ENCODE results near the gene LDB2.
"Not testable (repeated sequence)": the region's sequence is repeated elsewhere in the genome, so short reads cannot be mapped to it uniquely, and the experiment has no call there.

LDB2 gene

GRCh38 chr4:16572161-16572560 is 326.3 kb downstream of the LDB2 start:
- no peaks in the 10 kb centered on the region for H3K27me3 ChIP-seq (replicated peaks; ENCODE audit: control insufficient read depth, insufficient read depth, low read length)
- no peaks in the 10 kb centered on the region for H3K9me3 ChIP-seq (ENCODE audit: control insufficient read depth, low read length)
- no peak overlapping the region for H3K4me3 ChIP-seq (ENCODE audit: low read length)
- H3K36me3 ChIP-seq (ENCODE audit: control insufficient read depth, insufficient read depth, low read length, severe bottlenecking): no peaks in the 10 kb centered on the region
- H3K4me1 ChIP-seq (ENCODE audit: control insufficient read depth, insufficient read depth, low read length): peaks cover 18% of the 10 kb centered on the region
- DNase-seq (ENCODE audit: low read depth): no peak
- H3K9ac ChIP-seq (ENCODE audit: low read length): no peak overlapping the region

- Histone ChIP-seq H3K36me3 (ENCODE audit: control insufficient read depth, insufficient read depth, low read length, severe bottlenecking) (no peaks in the 10 kb centered on the region), H3K9me3 (ENCODE audit: control insufficient read depth, low read length) (no peaks in the 10 kb centered on the region), H3K4me1 (ENCODE audit: control insufficient read depth, insufficient read depth, low read length) (peaks cover 18% of the 10 kb centered on the region), H3K9ac (ENCODE audit: low read length) (no peak overlapping the region), H3K4me3 (ENCODE audit: low read length) (no peak overlapping the region), H3K27me3 (replicated peaks; ENCODE audit: control insufficient read depth, insufficient read depth, low read length) (no peaks in the 10 kb centered on the region)
- no peak for DNase-seq (ENCODE audit: low read depth)
These were observed 328.7 kb downstream of the LDB2 start for GRCh38 chr4:16569790-16570189.

- not testable (repeated sequence) for H3K4me1 ChIP-seq (ENCODE audit: control insufficient read depth, insufficient read depth, low read length)
These were observed 341.1 kb downstream of the LDB2 start for GRCh38 chr4:16557316-16557715.

GRCh38 chr4:16555156-16555555 is 343.3 kb downstream of the LDB2 start:
- H3K36me3 ChIP-seq (ENCODE audit: control insufficient read depth, insufficient read depth, low read length, severe bottlenecking): no peaks in the 10 kb centered on the region
- H3K9me3 ChIP-seq (ENCODE audit: control insufficient read depth, low read length): no peaks in the 10 kb centered on the region

More at GRCh38 chr4:16557316-16557715, 341.1 kb downstream of the LDB2 start:
- not testable (repeated sequence) for H3K36me3 ChIP-seq (ENCODE audit: control insufficient read depth, insufficient read depth, low read length, severe bottlenecking); H3K4me3 ChIP-seq (ENCODE audit: low read length); H3K9me3 ChIP-seq (ENCODE audit: control insufficient read depth, low read length); DNase-seq (ENCODE audit: low read depth); H3K27me3 ChIP-seq (replicated peaks; ENCODE audit: control insufficient read depth, insufficient read depth, low read length); H3K9ac ChIP-seq (ENCODE audit: low read length)

GRCh38 chr4:16550531-16550930 is 347.9 kb downstream of the LDB2 start:
- H3K27me3 ChIP-seq (replicated peaks; ENCODE audit: control insufficient read depth, insufficient read depth, low read length): no peaks in the 10 kb centered on the region
- DNase-seq (ENCODE audit: low read depth): no peak
- no peaks in the 10 kb centered on the region for H3K36me3 ChIP-seq (ENCODE audit: control insufficient read depth, insufficient read depth, low read length, severe bottlenecking)
- no peaks in the 10 kb centered on the region for H3K4me1 ChIP-seq (ENCODE audit: control insufficient read depth, insufficient read depth, low read length)
- no peak overlapping the region for H3K9ac ChIP-seq (ENCODE audit: low read length)
- no peak overlapping the region for H3K4me3 ChIP-seq (ENCODE audit: low read length)
- H3K9me3 ChIP-seq (ENCODE audit: control insufficient read depth, low read length): no peaks in the 10 kb centered on the region

More at GRCh38 chr4:16555156-16555555, 343.3 kb downstream of the LDB2 start:
- no peaks in the 10 kb centered on the region for H3K27me3 ChIP-seq (replicated peaks; ENCODE audit: control insufficient read depth, insufficient read depth, low read length)
- H3K9ac ChIP-seq (ENCODE audit: low read length): no peak overlapping the region
- H3K4me1 ChIP-seq (ENCODE audit: control insufficient read depth, insufficient read depth, low read length): no peaks in the 10 kb centered on the region
- no peak for DNase-seq (ENCODE audit: low read depth)
- no peak overlapping the region for H3K4me3 ChIP-seq (ENCODE audit: low read length)

- H3K4me1 ChIP-seq (ENCODE audit: control insufficient read depth, insufficient read depth, low read length): peaks cover 10% of the 10 kb centered on the region
- no peak overlapping the region for H3K9ac ChIP-seq (ENCODE audit: low read length)
- no peaks in the 10 kb centered on the region for H3K27me3 ChIP-seq (replicated peaks; ENCODE audit: control insufficient read depth, insufficient read depth, low read length)
These were observed 352.8 kb downstream of the LDB2 start for GRCh38 chr4:16545656-16546055.

GRCh38 chr4:16544869-16545268 is 353.6 kb downstream of the LDB2 start:
- Histone ChIP-seq H3K9ac (ENCODE audit: low read length) (no peak overlapping the region), H3K27me3 (replicated peaks; ENCODE audit: control insufficient read depth, insufficient read depth, low read length) (no peaks in the 10 kb centered on the region), H3K36me3 (ENCODE audit: control insufficient read depth, insufficient read depth, low read length, severe bottlenecking) (no peaks in the 10 kb centered on the region), H3K4me3 (ENCODE audit: low read length) (no peak overlapping the region), H3K4me1 (ENCODE audit: control insufficient read depth, insufficient read depth, low read length) (peaks cover 10% of the 10 kb centered on the region), H3K9me3 (ENCODE audit: control insufficient read depth, low read length) (no peaks in the 10 kb centered on the region)
- DNase-seq (ENCODE audit: low read depth): no peak

More at GRCh38 chr4:16545656-16546055, 352.8 kb downstream of the LDB2 start:
- H3K36me3 ChIP-seq (ENCODE audit: control insufficient read depth, insufficient read depth, low read length, severe bottlenecking): no peaks in the 10 kb centered on the region
- no peak for DNase-seq (ENCODE audit: low read depth)
- no peak overlapping the region for H3K4me3 ChIP-seq (ENCODE audit: low read length)
- H3K9me3 ChIP-seq (ENCODE audit: control insufficient read depth, low read length): no peaks in the 10 kb centered on the region

- Histone ChIP-seq H3K4me1 (ENCODE audit: control insufficient read depth, insufficient read depth, low read length) (peaks cover 10% of the 10 kb centered on the region), H3K9me3 (ENCODE audit: control insufficient read depth, low read length) (no peaks in the 10 kb centered on the region), H3K36me3 (ENCODE audit: control insufficient read depth, insufficient read depth, low read length, severe bottlenecking) (no peaks in the 10 kb centered on the region), H3K27me3 (replicated peaks; ENCODE audit: control insufficient read depth, insufficient read depth, low read length) (no peaks in the 10 kb centered on the region), H3K9ac (ENCODE audit: low read length) (no peak overlapping the region), H3K4me3 (ENCODE audit: low read length) (peak overlapping the region; percentile 16)
- DNase-seq (ENCODE audit: low read depth): no peak
These were observed 354.2 kb downstream of the LDB2 start for GRCh38 chr4:16544251-16544721.

- Histone ChIP-seq H3K36me3 (ENCODE audit: control insufficient read depth, insufficient read depth, low read length, severe bottlenecking) (no peaks in the 10 kb centered on the region), H3K4me3 (ENCODE audit: low read length) (no peak overlapping the region), H3K27me3 (replicated peaks; ENCODE audit: control insufficient read depth, insufficient read depth, low read length) (no peaks in the 10 kb centered on the region), H3K4me1 (ENCODE audit: control insufficient read depth, insufficient read depth, low read length) (peaks cover 2% of the 10 kb centered on the region), H3K9ac (ENCODE audit: low read length) (no peak overlapping the region), H3K9me3 (ENCODE audit: control insufficient read depth, low read length) (no peaks in the 10 kb centered on the region)
- DNase-seq (ENCODE audit: low read depth): no peak
These were observed 360.5 kb downstream of the LDB2 start for GRCh38 chr4:16537926-16538325.

GRCh38 chr4:16532240-16532970 is 366.0 kb downstream of the LDB2 start:
- no peaks in the 10 kb centered on the region for H3K27me3 ChIP-seq (replicated peaks; ENCODE audit: control insufficient read depth, insufficient read depth, low read length)
- H3K36me3 ChIP-seq (ENCODE audit: control insufficient read depth, insufficient read depth, low read length, severe bottlenecking): no peaks in the 10 kb centered on the region
- DNase-seq (ENCODE audit: low read depth): peak; percentile 77

GRCh38 chr4:16530688-16531635 is 367.5 kb downstream of the LDB2 start:
- no peak overlapping the region for H3K9ac ChIP-seq (ENCODE audit: low read length)

More at GRCh38 chr4:16532240-16532970, 366.0 kb downstream of the LDB2 start:
- Histone ChIP-seq H3K4me1 (ENCODE audit: control insufficient read depth, insufficient read depth, low read length) (peaks cover 29% of the 10 kb centered on the region), H3K9me3 (ENCODE audit: control insufficient read depth, low read length) (no peaks in the 10 kb centered on the region), H3K4me3 (ENCODE audit: low read length) (peak overlapping the region; percentile 51), H3K9ac (ENCODE audit: low read length) (peak overlapping the region; percentile 60)

More at GRCh38 chr4:16530688-16531635, 367.5 kb downstream of the LDB2 start:
- peak; percentile 47 for DNase-seq (ENCODE audit: low read depth)
- peaks cover 29% of the 10 kb centered on the region for H3K4me1 ChIP-seq (ENCODE audit: control insufficient read depth, insufficient read depth, low read length)
- H3K36me3 ChIP-seq (ENCODE audit: control insufficient read depth, insufficient read depth, low read length, severe bottlenecking): no peaks in the 10 kb centered on the region
- H3K9me3 ChIP-seq (ENCODE audit: control insufficient read depth, low read length): no peaks in the 10 kb centered on the region
- H3K4me3 ChIP-seq (ENCODE audit: low read length): no peak overlapping the region
- no peaks in the 10 kb centered on the region for H3K27me3 ChIP-seq (replicated peaks; ENCODE audit: control insufficient read depth, insufficient read depth, low read length)

Data from adipocyte (in vitro differentiated cells).